NB4 (cell line): ENCODE measurements around the gene POU2AF2.

ENCODE experiments used
- DNase-seq: peaks from one replicate; pipeline ENCODE4 v3.0.0; 2010; ENCODE audit warnings: low read depth
- H3K4me3 ChIP-seq: one replicate; pipeline ENCODE4 v1.5.1; 2011; ENCODE audit warnings: mild to moderate bottlenecking, low read depth, low read length, moderate library complexity
- CTCF ChIP-seq: IDR thresholded peaks from one replicate; pipeline ENCODE4 v1.5.1; 2012; ENCODE audit warnings: low read depth, low read length
- MYC ChIP-seq: IDR thresholded peaks from 2 replicates; pipeline ENCODE4 v1.6.1; 2011; ENCODE audit warnings: low read depth, low read length
- POLR2A ChIP-seq: IDR thresholded peaks from 2 replicates; pipeline ENCODE4 v1.6.1; 2011; ENCODE audit warnings: mild to moderate bottlenecking; ENCODE audit not compliant: insufficient read length; ENCODE audit errors: extremely low read depth
- TF ChIP-seq, protein P1 (sequence below): IDR thresholded peaks from 2 replicates; pipeline ENCODE4 v1.6.1; 2011; ENCODE audit warnings: low read depth, low read length

Gene POU2AF2

GRCh38 chr11:111320728-111321568 is 75.4 kb downstream of the POU2AF2 start:
- no peak overlapping the region for H3K4me3 ChIP-seq
- no peak for TF ChIP-seq MYC
- TF ChIP-seq CTCF = no peak
- TF ChIP-seq, protein P1, sequence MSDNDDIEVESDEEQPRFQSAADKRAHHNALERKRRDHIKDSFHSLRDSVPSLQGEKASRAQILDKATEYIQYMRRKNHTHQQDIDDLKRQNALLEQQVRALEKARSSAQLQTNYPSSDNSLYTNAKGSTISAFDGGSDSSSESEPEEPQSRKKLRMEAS = no peak
- TF ChIP-seq POLR2A = no peak
- DNase-seq = no peak

DNA sequence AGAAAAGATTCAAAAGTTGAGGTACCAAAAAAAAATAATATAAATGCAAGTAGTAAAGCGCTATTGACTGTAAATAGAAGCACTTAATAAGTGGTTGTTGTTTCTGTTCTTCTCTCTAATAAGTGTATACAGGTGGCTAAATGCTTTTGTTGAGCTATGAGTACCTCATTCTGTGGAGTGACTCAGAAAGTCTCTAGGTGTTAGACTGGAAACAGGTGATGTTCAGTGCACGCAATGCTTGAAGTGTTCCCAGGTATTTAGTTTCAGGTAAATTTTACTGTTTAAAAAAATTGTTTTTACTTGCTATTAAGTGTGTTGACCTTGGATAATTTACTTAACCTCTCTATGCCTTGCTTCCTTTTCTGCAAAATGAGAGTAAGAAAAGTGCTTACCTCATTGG is 77.0 kb downstream of the POU2AF2 start:
- DNase-seq = no peak
- no peak overlapping the region for H3K4me3 ChIP-seq
- TF ChIP-seq POLR2A = no peak
- TF ChIP-seq, protein P1 = no peak
- no peak for TF ChIP-seq CTCF
- no peak for TF ChIP-seq MYC

- H3K4me3 ChIP-seq = no peak overlapping the region
- DNase-seq = no peak
Observed at GRCh38 chr11:111324277-111324720, 78.8 kb downstream of the POU2AF2 start.

GRCh38 chr11:111325259-111325658 is 79.7 kb downstream of the POU2AF2 start:
- DNase-seq = no peak
- TF ChIP-seq, protein P1 = no peak
- TF ChIP-seq POLR2A = no peak
- no peak for TF ChIP-seq MYC
- TF ChIP-seq CTCF = no peak
- H3K4me3 ChIP-seq = no peak overlapping the region

More at GRCh38 chr11:111324277-111324720, 78.8 kb downstream of the POU2AF2 start:
- TF ChIP-seq, protein P1 = no peak
- TF ChIP-seq CTCF (no peak), MYC (no peak)

GRCh38 chr11:111326824-111327223 is 81.3 kb downstream of the POU2AF2 start:
- no peak for DNase-seq
- H3K4me3 ChIP-seq = no peak overlapping the region
- TF ChIP-seq, protein P1 = no peak
- no peak for TF ChIP-seq POLR2A
- no peak for TF ChIP-seq CTCF
- TF ChIP-seq MYC = no peak
